Measurements from ENCODE around the gene VCY1B. TPM values are rescaled to one million over a fixed set of nuclear protein-coding genes. Genes with fewer than 3 reads are reported as not detected.
"Not testable (repeated sequence)": the region's sequence is repeated elsewhere in the genome, so short reads cannot be mapped to it uniquely, and the experiment has no call there.

The VCY1B gene
- not detected for total RNA-seq

DNA sequence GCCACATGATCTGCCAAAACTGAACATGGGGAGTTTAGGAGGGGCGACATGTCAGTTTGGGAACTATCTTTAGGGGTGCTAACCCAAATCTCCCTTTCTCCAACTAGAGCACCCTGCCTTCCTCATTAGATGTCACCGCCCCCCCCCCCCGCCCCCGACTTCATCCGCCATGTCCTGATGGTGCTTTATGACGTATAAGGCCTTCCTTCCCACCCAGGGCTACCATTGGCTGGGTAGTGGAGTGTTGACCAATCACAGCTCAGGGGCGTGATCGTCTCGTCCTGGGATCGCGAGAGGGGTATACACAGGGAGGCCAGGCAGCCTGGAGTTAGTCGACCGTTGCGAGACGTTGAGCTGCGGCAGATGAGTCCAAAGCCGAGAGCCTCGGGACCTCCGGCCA is at the start of gene VCY1B:
Gene VCY1B, plus strand, starts transcription at position 301 of the 400 bp plus-strand sequence. Its CDS starts 63 bp downstream, at position 364.
- H3K36me3 Mint-ChIP-seq; H3K27me3 Mint-ChIP-seq; H3K4me1 Mint-ChIP-seq; DNase-seq; POLR2A ChIA-PET; H3K4me3 Mint-ChIP-seq; H3K9me3 Mint-ChIP-seq; ATAC-seq (ENCODE audit: low read depth); H3K27ac Mint-ChIP-seq: not testable (repeated sequence)

DNA sequence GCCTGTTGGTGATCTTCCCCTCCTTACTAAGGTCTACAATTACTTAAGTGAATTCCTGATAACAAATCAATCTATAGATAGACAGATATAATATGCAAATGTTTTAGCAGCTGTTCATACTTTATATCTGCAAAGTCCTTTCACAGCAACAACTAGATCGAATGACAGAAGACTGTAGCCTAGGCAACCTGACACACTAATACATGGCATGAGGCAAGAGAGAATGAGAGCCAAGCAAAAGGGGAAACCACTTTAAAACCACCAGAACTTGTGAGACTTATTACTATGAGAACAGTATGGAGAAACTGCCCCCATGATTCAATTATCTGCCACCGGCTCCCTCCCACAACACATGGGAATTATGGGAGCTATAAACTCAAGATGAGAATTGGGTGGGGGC is 44.1 kb upstream of the VCY1B start:
- DNase-seq; POLR2A ChIA-PET; H3K4me3 Mint-ChIP-seq; H3K4me1 Mint-ChIP-seq; H3K36me3 Mint-ChIP-seq; ATAC-seq (ENCODE audit: low read depth); H3K9me3 Mint-ChIP-seq; H3K27ac Mint-ChIP-seq; H3K27me3 Mint-ChIP-seq: not testable (repeated sequence)

DNA sequence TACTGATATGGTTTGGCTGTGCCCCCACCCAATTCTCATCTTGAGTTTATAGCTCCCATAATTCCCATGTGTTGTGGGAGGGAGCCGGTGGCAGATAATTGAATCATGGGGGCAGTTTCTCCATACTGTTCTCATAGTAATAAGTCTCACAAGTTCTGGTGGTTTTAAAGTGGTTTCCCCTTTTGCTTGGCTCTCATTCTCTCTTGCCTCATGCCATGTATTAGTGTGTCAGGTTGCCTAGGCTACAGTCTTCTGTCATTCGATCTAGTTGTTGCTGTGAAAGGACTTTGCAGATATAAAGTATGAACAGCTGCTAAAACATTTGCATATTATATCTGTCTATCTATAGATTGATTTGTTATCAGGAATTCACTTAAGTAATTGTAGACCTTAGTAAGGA is 25.6 kb upstream of the VCY1B start:
- H3K27me3 Mint-ChIP-seq; H3K4me1 Mint-ChIP-seq; H3K27ac Mint-ChIP-seq; H3K36me3 Mint-ChIP-seq; H3K9me3 Mint-ChIP-seq; ATAC-seq (ENCODE audit: low read depth); DNase-seq; POLR2A ChIA-PET; H3K4me3 Mint-ChIP-seq: not testable (repeated sequence)

DNA sequence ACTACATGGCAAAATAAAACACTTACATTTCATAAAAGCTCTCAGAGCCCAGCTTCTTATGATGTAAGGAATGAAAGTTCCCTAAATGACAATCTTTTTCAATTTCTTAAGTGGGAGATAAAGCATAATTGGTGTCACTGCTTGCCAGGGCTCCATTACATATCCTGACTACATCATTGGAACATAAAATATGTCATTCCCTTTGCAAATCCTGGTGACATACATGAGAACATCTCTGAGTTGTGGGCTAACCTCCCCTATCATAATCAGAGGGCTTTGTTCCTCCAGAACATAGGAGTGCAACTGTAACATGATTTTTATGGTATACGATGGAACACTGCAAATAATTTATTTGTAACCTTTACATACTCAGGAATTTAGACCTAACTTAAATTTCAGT is 29.9 kb downstream of the VCY1B start:
- H3K9me3 Mint-ChIP-seq = no peaks in the 10 kb centered on the region
- POLR2A ChIA-PET = no interaction called here
- no peak for ATAC-seq (ENCODE audit: low read depth)
- H3K36me3 Mint-ChIP-seq = no peaks in the 10 kb centered on the region
- H3K27me3 Mint-ChIP-seq = no peaks in the 10 kb centered on the region
- no peak overlapping the region for H3K27ac Mint-ChIP-seq
- no peak for DNase-seq
- H3K4me3 Mint-ChIP-seq = no peak overlapping the region
- no peaks in the 10 kb centered on the region for H3K4me1 Mint-ChIP-seq

Other genes with a start within 250 kb of the VCY1B start
- gene VCY, start 69.8 kb upstream of the VCY1B start, total RNA-seq = not detected

Measured in activated naive CD8-positive, alpha-beta T cell treated with anti-CD3 and anti-CD28 coated beads, Interleukin-2, amount 10 ng/mL, durations not matched to agents 7 days and 5 days (primary cell).